GM23338 (cell line): ENCODE data around the gene WDR91. TPM values are rescaled to one million over a fixed set of nuclear protein-coding genes. Genes with fewer than 3 reads are reported as not detected.

Experiments
- ATAC-seq: fragments of 200-7000 bp; cut with Tn5 transposase; 3 replicates; pipeline ENCODE4 v1.9.1; 2020
- DNase-seq: peaks from one replicate; pipeline ENCODE4 v3.0.0-alpha.2; 2015; ENCODE audit warnings: low spot score
- H2AFZ ChIP-seq: fragments of 200-600 bp; sonication (generic); 2 replicates; pipeline ENCODE4 v1.8.0; 2016; ENCODE audit warnings: antibody characterized with exemption, mild to moderate bottlenecking, moderate library complexity
- H3F3A ChIP-seq: fragments of 200-600 bp; sonication (generic); replicated peaks from 2 replicates; pipeline ENCODE4 v1.8.0; 2017; ENCODE audit warnings: antibody characterized with exemption, mixed run types, low read depth
- H3K27ac ChIP-seq: fragments of 200-600 bp; sonication (generic); 2 replicates; pipeline ENCODE4 v1.6.1; 2016; ENCODE audit warnings: low read depth
- H3K27me3 ChIP-seq: fragments of 200-600 bp; sonication (generic); 2 replicates; pipeline ENCODE4 v1.8.0; 2016; ENCODE audit warnings: mild to moderate bottlenecking, mixed run types, moderate library complexity; ENCODE audit not compliant: insufficient read depth
- H3K36me3 ChIP-seq: fragments of 200-600 bp; sonication (generic); 2 replicates; pipeline ENCODE4 v1.8.0; 2016; ENCODE audit warnings: mild to moderate bottlenecking; ENCODE audit not compliant: insufficient read depth
- H3K4me1 ChIP-seq: fragments of 200-600 bp; sonication (generic); 2 replicates; pipeline ENCODE4 v1.8.0; 2016; ENCODE audit warnings: mild to moderate bottlenecking, moderate library complexity; ENCODE audit not compliant: insufficient read depth
- H3K4me2 ChIP-seq: fragments of 200-600 bp; sonication (generic); 2 replicates; pipeline ENCODE4 v1.7.1; 2017; ENCODE audit warnings: mixed run types
- H3K4me3 ChIP-seq: fragments of 200-600 bp; sonication (generic); 2 replicates; pipeline ENCODE4 v1.6.1; 2016; ENCODE audit warnings: mixed run types
- H3K79me2 ChIP-seq: fragments of 200-600 bp; sonication (generic); replicated peaks from 2 replicates; pipeline ENCODE4 v1.8.0; 2017; ENCODE audit warnings: mild to moderate bottlenecking; ENCODE audit not compliant: insufficient read depth
- H3K9me2 ChIP-seq: fragments of 200-600 bp; sonication (generic); 2 replicates; pipeline ENCODE4 v1.8.0; 2017; ENCODE audit not compliant: insufficient read depth
- H4K20me1 ChIP-seq: fragments of 200-600 bp; sonication (generic); replicated peaks from 2 replicates; pipeline ENCODE4 v1.8.0; 2017; ENCODE audit warnings: mild to moderate bottlenecking; ENCODE audit not compliant: insufficient read depth
- H3K27ac Mint-ChIP-seq: 2 replicates; pipeline ENCODE4 v1.8.0; 2020; ENCODE audit warnings: inconsistent platforms, mild to moderate bottlenecking, moderate library complexity, mixed read lengths
- H3K27me3 Mint-ChIP-seq: 3 replicates; pipeline ENCODE4 v1.8.0; 2022; ENCODE audit warnings: low read depth, mild to moderate bottlenecking, moderate library complexity, mixed read lengths, inconsistent platforms; ENCODE audit not compliant: insufficient read depth, poor library complexity
- H3K36me3 Mint-ChIP-seq: 3 replicates; pipeline ENCODE4 v1.8.0; 2021; ENCODE audit warnings: low read depth, mild to moderate bottlenecking, inconsistent platforms, moderate library complexity, mixed read lengths
- H3K4me1 Mint-ChIP-seq: 3 replicates; pipeline ENCODE4 v1.8.0; 2020; ENCODE audit warnings: mild to moderate bottlenecking, inconsistent platforms, mixed read lengths
- H3K4me3 Mint-ChIP-seq: 3 replicates; pipeline ENCODE4 v1.8.0; 2021; ENCODE audit warnings: moderate library complexity, mild to moderate bottlenecking, inconsistent platforms, mixed read lengths
- H3K9me3 Mint-ChIP-seq: 3 replicates; pipeline ENCODE4 v1.8.0; 2020; ENCODE audit warnings: moderate library complexity, mild to moderate bottlenecking, inconsistent platforms, mixed read lengths
- CREB1 ChIP-seq: fragments of 250-450 bp; sonication (Bioruptor Pico); IDR thresholded peaks from 2 replicates; pipeline ENCODE4 v1.5.0; 2020; ENCODE audit warnings: low read depth, mild to moderate bottlenecking, moderate library complexity
- CTCF ChIP-seq, 2 experiments: fragments of 200-600 bp in 1 of 2; sonication (generic) in 1 of 2; conservative IDR thresholded peaks; 2 replicates each; pipeline versions ENCODE4 v1.5.1 to v1.6.1; 2016 to 2017; ENCODE audit warnings: antibody characterized with exemption in 2 of 2, low read depth in 2 of 2, mild to moderate bottlenecking in 2 of 2, moderate library complexity in 1 of 2
- EZH2 ChIP-seq: fragments of 200-600 bp; sonication (generic); IDR thresholded peaks from one replicate; pipeline ENCODE4 v1.8.0; 2017; ENCODE audit warnings: antibody characterized with exemption, mild to moderate bottlenecking, low read depth; ENCODE audit not compliant: unreplicated experiment
- EZH2phosphoT487 ChIP-seq: fragments of 200-600 bp; sonication (generic); IDR thresholded peaks from one replicate; pipeline ENCODE4 v1.8.1; 2018; ENCODE audit warnings: antibody characterized with exemption; ENCODE audit not compliant: unreplicated experiment
- JUNB ChIP-seq: IDR thresholded peaks from one replicate; pipeline ENCODE4 v1.6.1; 2016; ENCODE audit warnings: antibody characterized with exemption; ENCODE audit not compliant: unreplicated experiment
- NANOG ChIP-seq: IDR thresholded peaks from 2 replicates; pipeline ENCODE4 v1.6.1; 2016; ENCODE audit warnings: antibody characterized with exemption, borderline replicate concordance
- POLR2AphosphoS5 ChIP-seq: IDR thresholded peaks from 2 replicates; pipeline ENCODE4 v1.6.1; 2016; ENCODE audit warnings: antibody characterized with exemption, low read depth
- REST ChIP-seq: IDR thresholded peaks from one replicate; pipeline ENCODE4 v1.6.1; 2018; ENCODE audit warnings: antibody characterized with exemption; ENCODE audit not compliant: unreplicated experiment
- STAT1 ChIP-seq: IDR thresholded peaks from one replicate; pipeline ENCODE4 v1.6.1; 2016; ENCODE audit warnings: antibody characterized with exemption; ENCODE audit not compliant: unreplicated experiment
- ZNF114 ChIP-seq: fragments of 250-450 bp; sonication (Bioruptor Pico); IDR thresholded peaks from 2 replicates; pipeline ENCODE4 v1.5.0; 2020; ENCODE audit warnings: mild to moderate bottlenecking, moderate library complexity
- ZNF331 ChIP-seq: fragments of 250-450 bp; sonication (Bioruptor Pico); IDR thresholded peaks from 2 replicates; pipeline ENCODE4 v1.5.0; 2020; ENCODE audit warnings: low read depth, mild to moderate bottlenecking, moderate library complexity
- polyA plus RNA-seq: library from polyadenylated mRNA; unstranded; fragments of >200 nt; fragmentation: Nextera tagmentation; extraction: Ambion mirVana; gene quantifications from 2 replicates; pipeline ENCODE4 v1.2.1, GENCODE V29; 2016
- total RNA-seq: library from RNA; depleted of rRNA; stranded (reverse); fragments of >200 nt; shearing (Covaris generic); gene quantifications from 2 replicates; pipeline ENCODE4 v1.2.3, GENCODE V29; 2014
- TF ChIP-seq, protein P1 (sequence below): IDR thresholded peaks from 2 replicates; pipeline ENCODE4 v1.6.1; 2016; ENCODE audit warnings: antibody characterized with exemption
- TF ChIP-seq, protein P2 (sequence below): fragments of 250-450 bp; sonication (Bioruptor Pico); IDR thresholded peaks from 2 replicates; pipeline ENCODE4 v1.5.0; 2020; ENCODE audit warnings: mild to moderate bottlenecking, moderate library complexity

The WDR91 gene
- total and polyA plus RNA-seq, 2 experiments from 2014 or later, result 5.8 to 32.6 TPM

DNA sequence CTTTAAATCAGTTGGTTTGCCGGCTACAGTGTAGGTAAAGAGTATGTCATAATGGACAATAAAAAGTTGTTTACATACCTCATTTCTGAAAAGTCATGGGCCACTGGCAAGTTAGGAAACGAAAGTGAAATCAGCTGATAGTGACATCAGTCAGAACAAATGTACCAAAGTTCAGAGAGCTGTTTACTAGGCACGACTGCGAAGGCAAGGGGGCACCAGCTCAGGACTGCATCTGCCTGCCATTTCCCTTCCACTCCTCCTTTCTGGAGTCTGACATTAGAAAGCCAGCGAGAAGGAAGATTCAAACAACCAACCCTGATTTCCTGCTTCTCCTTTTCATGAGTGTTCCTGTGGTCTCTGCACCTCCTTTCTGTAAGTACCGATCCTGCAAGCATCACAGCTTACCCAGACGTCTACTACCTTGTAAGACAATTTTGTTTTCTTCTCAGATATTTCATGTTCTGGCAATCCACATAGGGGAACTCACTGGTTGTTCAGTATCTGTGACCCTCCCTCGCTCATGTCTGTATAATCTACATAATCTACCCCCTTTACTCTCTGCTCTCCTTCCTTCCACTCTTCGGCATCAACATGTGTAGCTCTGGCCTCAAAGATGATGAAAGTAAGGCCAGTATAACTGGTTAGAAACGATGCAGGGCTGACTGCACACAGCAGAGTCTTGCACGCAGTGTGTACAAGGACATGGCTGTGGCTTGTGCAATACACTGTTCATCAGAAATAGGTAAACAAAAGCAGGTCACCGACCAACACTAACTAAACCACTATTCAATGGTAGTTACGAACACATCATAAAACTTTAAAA lies 63.2 kb downstream of the WDR91 start, which contains the start of gene TMEM140:
Gene TMEM140, plus strand, starts transcription at position 174 of the 823 bp plus-strand sequence. CDS start 16,370 bp downstream, outside the sequence.
- Histone ChIP-seq H3K4me3 (no peak within 1 kb of the TSS), H2AFZ (peak within 1 kb of the TSS; percentile 21; the same call in 1 of the 2 replicates), H3K9me2 (0 out of 2 replicates have a peak, but pooled peaks cover 5% of the 10 kb centered on the region), H3F3A (no peaks in the 10 kb centered on the region), H3K36me3 (no peaks in the 10 kb centered on the region), H3K27ac (no peak within 1 kb of the TSS), H4K20me1 (0 out of 2 replicates have a peak, but pooled peaks cover 3% of the 10 kb centered on the region), H3K4me1 (no peaks in the 10 kb centered on the region; the same call in 1 of the 2 replicates), H3K79me2 (no peaks in the 10 kb centered on the region), H3K4me2 (no peak within 1 kb of the TSS), H3K27me3 (no peaks in the 10 kb centered on the region)
- H3K36me3 Mint-ChIP-seq, result no peaks in the 10 kb centered on the region; the same call in 2 of the 3 replicates
- peaks cover 3% of the 10 kb centered on the region; the same call in 1 of the 3 replicates for H3K9me3 Mint-ChIP-seq
- no peak within 1 kb of the TSS; the same call in 1 of the 2 replicates for H3K27ac Mint-ChIP-seq
- no peak for ATAC-seq
- peaks cover 8% of the 10 kb centered on the region; the same call in 2 of the 3 replicates for H3K4me1 Mint-ChIP-seq
- H3K4me3 Mint-ChIP-seq, result no peak within 1 kb of the TSS
- no peak for TF ChIP-seq POLR2AphosphoS5
- no peak for TF ChIP-seq CTCF (conservative IDR thresholded peaks at IDR 0.05; ENCODE audit: low read depth in 2 of 2)
- TF ChIP-seq STAT1, result no peak
- no peak for TF ChIP-seq ZNF331
- no peak for TF ChIP-seq EZH2phosphoT487
- no peak for TF ChIP-seq REST
- TF ChIP-seq CREB1 (CRISPR knock-in tag), result no peak
- TF ChIP-seq ZNF114 (CRISPR knock-in tag), result no peak
- no peak for TF ChIP-seq JUNB
- TF ChIP-seq, protein P1, sequence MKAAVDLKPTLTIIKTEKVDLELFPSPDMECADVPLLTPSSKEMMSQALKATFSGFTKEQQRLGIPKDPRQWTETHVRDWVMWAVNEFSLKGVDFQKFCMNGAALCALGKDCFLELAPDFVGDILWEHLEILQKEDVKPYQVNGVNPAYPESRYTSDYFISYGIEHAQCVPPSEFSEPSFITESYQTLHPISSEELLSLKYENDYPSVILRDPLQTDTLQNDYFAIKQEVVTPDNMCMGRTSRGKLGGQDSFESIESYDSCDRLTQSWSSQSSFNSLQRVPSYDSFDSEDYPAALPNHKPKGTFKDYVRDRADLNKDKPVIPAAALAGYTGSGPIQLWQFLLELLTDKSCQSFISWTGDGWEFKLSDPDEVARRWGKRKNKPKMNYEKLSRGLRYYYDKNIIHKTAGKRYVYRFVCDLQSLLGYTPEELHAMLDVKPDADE, result no peak
- no peak for TF ChIP-seq EZH2
- TF ChIP-seq, protein P2, sequence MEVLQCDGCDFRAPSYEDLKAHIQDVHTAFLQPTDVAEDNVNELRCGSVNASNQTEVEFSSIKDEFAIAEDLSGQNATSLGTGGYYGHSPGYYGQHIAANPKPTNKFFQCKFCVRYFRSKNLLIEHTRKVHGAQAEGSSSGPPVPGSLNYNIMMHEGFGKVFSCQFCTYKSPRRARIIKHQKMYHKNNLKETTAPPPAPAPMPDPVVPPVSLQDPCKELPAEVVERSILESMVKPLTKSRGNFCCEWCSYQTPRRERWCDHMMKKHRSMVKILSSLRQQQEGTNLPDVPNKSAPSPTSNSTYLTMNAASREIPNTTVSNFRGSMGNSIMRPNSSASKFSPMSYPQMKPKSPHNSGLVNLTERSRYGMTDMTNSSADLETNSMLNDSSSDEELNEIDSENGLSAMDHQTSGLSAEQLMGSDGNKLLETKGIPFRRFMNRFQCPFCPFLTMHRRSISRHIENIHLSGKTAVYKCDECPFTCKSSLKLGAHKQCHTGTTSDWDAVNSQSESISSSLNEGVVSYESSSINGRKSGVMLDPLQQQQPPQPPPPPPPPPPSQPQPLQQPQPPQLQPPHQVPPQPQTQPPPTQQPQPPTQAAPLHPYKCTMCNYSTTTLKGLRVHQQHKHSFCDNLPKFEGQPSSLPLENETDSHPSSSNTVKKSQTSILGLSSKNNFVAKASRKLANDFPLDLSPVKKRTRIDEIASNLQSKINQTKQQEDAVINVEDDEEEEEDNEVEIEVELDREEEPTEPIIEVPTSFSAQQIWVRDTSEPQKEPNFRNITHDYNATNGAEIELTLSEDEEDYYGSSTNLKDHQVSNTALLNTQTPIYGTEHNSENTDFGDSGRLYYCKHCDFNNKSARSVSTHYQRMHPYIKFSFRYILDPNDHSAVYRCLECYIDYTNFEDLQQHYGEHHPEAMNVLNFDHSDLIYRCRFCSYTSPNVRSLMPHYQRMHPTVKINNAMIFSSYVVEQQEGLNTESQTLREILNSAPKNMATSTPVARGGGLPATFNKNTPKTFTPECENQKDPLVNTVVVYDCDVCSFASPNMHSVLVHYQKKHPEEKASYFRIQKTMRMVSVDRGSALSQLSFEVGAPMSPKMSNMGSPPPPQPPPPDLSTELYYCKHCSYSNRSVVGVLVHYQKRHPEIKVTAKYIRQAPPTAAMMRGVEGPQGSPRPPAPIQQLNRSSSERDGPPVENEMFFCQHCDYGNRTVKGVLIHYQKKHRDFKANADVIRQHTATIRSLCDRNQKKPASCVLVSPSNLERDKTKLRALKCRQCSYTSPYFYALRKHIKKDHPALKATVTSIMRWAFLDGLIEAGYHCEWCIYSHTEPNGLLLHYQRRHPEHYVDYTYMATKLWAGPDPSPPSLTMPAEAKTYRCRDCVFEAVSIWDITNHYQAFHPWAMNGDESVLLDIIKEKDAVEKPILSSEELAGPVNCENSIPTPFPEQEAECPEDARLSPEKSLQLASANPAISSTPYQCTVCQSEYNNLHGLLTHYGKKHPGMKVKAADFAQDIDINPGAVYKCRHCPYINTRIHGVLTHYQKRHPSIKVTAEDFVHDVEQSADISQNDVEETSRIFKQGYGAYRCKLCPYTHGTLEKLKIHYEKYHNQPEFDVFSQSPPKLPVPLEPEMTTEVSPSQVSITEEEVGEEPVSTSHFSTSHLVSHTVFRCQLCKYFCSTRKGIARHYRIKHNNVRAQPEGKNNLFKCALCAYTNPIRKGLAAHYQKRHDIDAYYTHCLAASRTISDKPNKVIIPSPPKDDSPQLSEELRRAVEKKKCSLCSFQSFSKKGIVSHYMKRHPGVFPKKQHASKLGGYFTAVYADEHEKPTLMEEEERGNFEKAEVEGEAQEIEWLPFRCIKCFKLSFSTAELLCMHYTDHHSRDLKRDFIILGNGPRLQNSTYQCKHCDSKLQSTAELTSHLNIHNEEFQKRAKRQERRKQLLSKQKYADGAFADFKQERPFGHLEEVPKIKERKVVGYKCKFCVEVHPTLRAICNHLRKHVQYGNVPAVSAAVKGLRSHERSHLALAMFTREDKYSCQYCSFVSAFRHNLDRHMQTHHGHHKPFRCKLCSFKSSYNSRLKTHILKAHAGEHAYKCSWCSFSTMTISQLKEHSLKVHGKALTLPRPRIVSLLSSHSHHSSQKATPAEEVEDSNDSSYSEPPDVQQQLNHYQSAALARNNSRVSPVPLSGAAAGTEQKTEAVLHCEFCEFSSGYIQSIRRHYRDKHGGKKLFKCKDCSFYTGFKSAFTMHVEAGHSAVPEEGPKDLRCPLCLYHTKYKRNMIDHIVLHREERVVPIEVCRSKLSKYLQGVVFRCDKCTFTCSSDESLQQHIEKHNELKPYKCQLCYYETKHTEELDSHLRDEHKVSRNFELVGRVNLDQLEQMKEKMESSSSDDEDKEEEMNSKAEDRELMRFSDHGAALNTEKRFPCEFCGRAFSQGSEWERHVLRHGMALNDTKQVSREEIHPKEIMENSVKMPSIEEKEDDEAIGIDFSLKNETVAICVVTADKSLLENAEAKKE (CRISPR knock-in tag), result no peak
- TF ChIP-seq NANOG, result no peak
- H3K27me3 Mint-ChIP-seq, result no peaks in the 10 kb centered on the region
- no peak for DNase-seq
